Measurements from ENCODE around the gene STK24.

Gene STK24

DNA sequence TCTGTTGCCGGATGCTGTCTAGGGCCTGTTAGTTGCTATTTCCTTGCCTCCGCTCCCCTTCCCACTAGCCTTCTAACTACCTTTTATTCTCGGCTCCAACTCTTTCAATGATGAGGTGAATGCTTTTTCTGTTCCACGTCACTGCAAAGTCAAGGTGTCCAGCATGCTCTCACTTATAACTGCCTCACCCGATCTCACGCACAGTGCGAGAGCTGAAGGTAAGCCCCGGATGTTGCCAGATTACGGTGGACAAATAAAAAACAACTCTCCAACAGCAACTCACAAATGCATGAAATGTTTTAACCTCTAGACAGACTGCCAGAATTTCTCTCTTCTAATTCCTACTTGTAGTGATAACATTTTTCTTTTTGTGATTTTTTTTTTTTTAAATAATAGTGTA is 169.9 kb downstream of the STK24 start:
- DNase-seq (ENCODE audit: low read depth): no peak

DNA sequence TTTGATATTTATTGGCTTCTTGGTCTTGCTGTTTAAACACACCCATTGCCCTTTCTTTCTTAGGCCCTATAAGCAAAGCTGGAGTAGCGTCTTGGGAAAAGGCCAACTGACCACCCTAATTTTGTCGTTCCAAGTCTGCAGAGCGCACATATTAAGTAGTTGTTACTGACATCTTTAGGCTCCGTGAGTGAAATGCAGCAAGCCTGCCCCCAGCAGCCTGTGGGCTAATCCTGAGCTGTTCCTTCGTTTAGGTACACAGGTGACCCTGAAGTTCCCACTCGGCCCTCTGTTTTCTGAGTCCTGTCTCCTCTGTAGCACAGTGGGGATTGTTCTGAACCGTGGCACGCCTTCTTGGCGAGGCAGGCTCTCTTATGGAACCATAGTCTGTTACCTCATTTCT is 170.5 kb downstream of the STK24 start:
- DNase-seq (ENCODE audit: low read depth): no peak

DNA sequence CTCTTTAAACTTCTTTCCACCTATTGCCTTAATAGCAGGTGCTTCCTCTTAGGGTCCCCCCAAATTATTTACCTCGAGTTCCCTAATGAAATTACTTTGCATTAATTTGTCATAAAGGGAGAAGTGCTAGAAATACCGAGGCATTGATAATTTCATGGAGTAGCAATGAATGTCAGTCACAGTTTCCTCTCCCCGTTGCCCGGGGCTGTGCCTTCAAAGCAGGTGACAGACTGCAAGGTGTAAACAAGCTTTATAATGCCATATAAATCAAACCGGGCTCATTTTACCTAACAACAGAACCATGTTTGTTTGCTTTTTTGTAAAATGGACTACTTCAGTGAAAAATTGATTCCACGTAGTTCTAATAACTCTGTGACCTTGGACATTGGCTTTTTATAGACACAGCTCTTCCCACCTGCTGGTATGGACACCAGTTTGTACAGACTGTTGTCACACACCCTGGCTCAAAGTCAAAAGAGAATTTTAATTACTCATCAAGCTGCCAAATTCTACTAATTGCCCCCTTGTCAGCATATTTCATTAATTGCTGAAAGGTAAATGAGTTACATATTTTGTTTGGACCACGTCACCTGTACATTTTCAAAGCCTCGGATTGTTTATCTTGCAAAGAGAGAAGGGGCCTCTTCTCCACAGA is 171.1 kb downstream of the STK24 start:
- DNase-seq (ENCODE audit: low read depth): no peak

DNA sequence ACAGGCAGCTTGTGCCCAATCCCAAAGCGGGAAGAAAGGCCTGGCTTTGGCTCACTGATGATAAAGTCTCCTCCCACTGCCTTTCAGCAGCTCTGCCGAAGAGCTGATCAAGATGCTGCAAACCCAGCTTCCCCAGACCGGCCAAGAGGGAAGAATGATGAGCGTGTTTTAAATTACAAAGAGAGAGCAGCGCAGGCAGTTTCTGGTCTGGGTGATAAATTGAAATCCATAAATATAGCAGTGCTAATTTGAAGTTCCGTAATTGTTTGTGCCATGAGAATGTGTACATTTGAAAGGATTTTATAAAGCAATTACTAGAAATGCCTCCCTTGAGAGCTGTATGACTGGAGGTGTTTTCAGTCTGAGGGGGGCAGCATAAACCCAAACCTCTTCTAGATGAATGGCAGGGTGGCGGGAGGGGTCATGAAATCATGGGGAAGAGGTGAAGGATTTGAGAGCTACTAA is 171.8 kb downstream of the STK24 start:
- DNase-seq (ENCODE audit: low read depth): no peak

DNA sequence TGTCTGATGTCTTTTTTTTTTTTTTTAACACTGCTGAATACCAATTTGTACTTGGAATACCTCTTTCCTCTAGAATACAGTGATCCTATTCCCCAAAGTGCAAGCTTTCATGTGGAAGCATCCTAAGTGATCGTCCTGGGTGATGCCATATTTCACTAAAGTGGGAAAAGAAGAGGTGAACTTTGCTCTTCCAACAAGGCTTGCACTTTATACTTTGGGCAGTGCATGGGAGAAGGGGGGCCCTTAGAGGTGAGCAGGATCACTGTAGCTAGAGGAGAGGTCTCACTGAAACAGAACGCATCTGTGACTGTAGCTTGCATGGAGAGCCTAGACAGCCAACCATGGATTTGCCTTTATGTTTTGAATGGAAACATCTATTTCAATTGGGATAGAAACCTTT is 173.8 kb downstream of the STK24 start:
- DNase-seq (ENCODE audit: low read depth): no peak

DNA sequence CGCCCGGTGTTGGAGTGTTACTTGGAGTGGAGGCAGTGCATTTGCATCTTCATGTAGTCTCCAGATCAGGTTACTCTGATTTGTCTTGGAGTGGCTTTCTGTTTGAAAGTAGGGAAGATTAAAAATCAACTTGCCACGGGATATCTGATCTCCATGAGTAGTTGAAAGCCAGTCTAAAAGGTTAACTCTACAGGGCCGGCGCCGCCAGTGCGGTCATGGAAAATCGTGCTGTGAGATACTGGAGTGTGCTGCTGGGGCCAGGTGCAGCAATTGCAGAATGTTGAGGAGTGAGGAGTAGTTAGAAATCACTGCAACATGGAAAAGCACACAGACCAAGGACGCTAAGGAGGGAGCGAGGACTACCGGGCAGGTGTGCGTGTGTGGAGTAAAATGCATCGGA is 175.0 kb downstream of the STK24 start:
- no peak for DNase-seq (ENCODE audit: low read depth)

DNA sequence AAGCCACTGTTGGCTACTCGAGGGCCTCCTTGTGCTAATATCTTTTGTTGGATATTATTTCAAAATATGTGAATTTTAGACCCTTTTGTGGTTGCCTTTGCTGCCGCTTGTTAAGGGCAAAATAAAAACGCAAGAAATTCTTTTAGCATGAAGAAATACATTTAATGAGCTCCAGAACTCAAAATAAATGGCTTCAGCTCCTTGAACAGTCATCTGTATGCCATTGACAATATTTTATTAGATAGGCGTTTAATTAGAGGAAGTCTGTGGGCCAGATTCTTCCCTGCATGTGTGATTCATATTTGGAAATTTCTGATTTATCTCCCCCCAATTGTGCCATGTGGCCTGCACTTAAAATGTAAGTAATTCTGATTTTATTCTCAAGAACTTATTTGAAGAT is 177.2 kb downstream of the STK24 start:
- DNase-seq (ENCODE audit: low read depth): no peak

DNA sequence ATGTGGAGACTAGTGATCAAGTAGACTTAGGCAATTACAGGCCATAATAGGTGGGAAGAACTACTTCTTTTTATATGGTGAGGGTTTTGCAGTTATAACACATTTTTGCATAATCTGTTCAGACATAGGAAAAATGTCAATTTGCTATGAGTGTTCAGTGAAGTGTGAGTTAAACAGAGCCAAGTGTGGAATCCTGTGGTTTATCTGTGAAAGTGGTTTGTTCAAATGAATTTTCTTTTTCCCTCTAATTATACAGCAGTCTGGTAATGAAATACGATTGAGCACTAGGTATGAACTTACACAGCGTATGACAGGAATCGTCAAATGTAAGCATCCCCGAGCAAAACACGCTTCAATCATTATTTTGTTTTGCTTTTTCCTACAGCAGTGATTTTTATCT is 178.3 kb downstream of the STK24 start:
- no peak for DNase-seq (ENCODE audit: low read depth)

DNA sequence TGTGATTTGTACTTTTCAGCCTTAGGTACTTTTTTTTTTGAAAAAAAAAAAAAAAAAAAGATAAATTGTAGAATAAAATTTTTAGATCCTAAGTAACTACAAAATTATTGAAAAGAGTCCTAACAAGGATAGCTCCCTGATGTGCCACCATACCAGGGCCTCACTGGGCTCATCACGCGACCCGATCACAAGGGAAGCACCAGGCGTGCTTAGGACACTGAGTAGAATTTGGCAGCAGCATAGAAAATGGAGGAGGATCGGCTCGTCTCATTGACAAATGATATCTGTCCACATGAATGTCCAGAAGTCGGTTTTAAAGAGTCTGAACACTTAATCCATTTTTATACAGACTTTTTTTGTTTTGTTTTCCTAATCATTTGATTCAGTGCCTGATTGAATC is 179.0 kb downstream of the STK24 start:
- no peak for DNase-seq (ENCODE audit: low read depth)

DNA sequence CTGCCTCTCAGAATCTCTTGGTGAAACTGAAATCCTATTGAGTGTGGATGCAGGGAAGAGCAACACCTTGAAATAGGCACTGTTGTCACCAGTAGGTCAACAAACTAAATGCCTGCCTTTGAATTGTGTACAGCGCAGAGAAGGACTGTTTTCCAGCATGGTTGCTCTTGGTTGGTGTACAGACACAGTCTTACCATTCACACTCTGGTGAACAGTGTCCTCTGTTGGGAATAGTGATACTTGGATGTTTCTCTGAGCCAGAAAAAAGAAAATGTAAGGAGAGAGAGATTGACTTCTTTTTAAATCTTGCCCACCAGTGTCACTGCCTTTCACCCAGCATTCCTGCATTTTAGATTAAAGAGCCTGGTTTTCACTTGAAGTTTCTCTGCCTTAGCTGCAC is 179.7 kb downstream of the STK24 start:
- no peak for DNase-seq (ENCODE audit: low read depth)

DNA sequence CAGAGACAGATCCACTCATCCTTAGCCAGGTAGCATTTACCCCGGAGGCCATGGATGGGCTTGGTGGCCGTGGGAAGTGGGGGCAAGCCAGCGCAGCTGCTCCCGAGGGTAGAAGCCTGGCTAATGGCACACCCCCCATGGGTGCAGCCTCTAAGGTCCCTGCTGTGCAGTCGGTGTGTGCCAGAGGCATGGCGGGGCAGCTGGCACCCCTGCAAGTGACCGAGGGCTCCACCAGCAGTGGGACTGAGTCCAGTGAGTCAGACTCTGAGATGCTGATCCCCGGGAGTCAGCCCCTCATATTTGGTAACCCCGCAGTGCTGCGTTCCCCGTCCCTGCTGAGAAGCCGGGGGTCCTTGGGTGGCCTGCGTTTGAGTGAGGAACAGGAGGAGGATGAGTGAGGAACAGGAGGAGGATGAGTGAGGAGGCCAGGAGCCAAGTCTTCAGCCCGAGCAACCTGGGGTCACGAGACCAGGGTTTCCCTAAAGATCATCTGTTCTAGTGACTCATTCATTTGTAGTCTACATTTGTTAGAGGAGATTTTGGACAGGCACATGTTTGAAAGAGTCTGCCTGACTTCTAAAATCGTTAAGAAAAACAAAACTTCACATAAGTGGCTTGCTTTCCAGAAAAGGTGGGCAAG is 180.7 kb downstream of the STK24 start:
- no peak for DNase-seq (ENCODE audit: low read depth)
